BJ (cell line): ENCODE results near the gene DHRS7B. TPM values are rescaled to one million over a fixed set of nuclear protein-coding genes. Genes with fewer than 3 reads are reported as not detected.

Experiments
- CTCF ChIA-PET: fragments of 350-600 bp; formaldehyde crosslinking; extraction: SDS; loops from one replicate; lab custom pipeline; 2021; ENCODE audit warnings: antibody characterized with exemption, inconsistent platforms; lab: Yijun Ruan, JAX
- POLR2A ChIA-PET: fragments of 300-600 bp; sonication (Branson Sonifier 250); formaldehyde crosslinking; extraction: SDS; loops from one replicate; lab custom pipeline; 2021; ENCODE audit warnings: antibody characterized with exemption; lab: Charles Lee
- DNase-seq: peaks from one replicate; pipeline ENCODE4 v3.0.0-alpha.2; 2011; ENCODE audit warnings: low read depth
- H3K27me3 ChIP-seq: 2 replicates; pipeline ENCODE4 v1.6.0; 2011; ENCODE audit warnings: low read length; ENCODE audit not compliant: control insufficient read depth, insufficient read depth
- H3K36me3 ChIP-seq: 2 replicates; pipeline ENCODE4 v1.5.1; 2011; ENCODE audit warnings: low read length; ENCODE audit not compliant: control insufficient read depth, insufficient read depth
- H3K4me3 ChIP-seq: 2 replicates; pipeline ENCODE4 v1.5.1; 2011; ENCODE audit warnings: low read depth, mild to moderate bottlenecking, control low read depth, low read length
- CTCF ChIP-seq: IDR thresholded peaks from 2 replicates; pipeline ENCODE4 v1.5.1; 2011; ENCODE audit warnings: low read depth, mild to moderate bottlenecking, control low read depth, inconsistent platforms, low read length, moderate library complexity; ENCODE audit not compliant: insufficient read depth
- polyA plus RNA-seq: library from polyadenylated mRNA; depleted of rRNA; stranded (reverse); fragments of >200 nt; gene quantifications from 2 replicates; pipeline ENCODE4 v1.2.3, GENCODE V29; 2011; rRNA removed
- small RNA-seq: library from RNA; depleted of rRNA; stranded (forward); fragments of <200 nt; gene quantifications from one replicate; pipeline ENCODE3, GENCODE V24; 2012; ENCODE audit warnings: low replicate concordance, low read depth; ENCODE audit not compliant: insufficient read length

DHRS7B gene
- polyA plus RNA-seq, 1 experiment = 47.0 TPM

GRCh38 chr17:21240369-21241055, 113.7 kb downstream of the DHRS7B start:
- TF ChIP-seq CTCF = no peak
- H3K4me3 ChIP-seq = no peak overlapping the region
- CTCF ChIA-PET = interaction anchor here (0.6 to 3.0 kb wide), 12 partner anchors 10 to 111 kb away, joined by 3 to 19 read pairs (median 4); no protein-coding TSS in a partner anchor
- peaks cover 6% of the 10 kb centered on the region for H3K36me3 ChIP-seq
- no peaks in the 10 kb centered on the region for H3K27me3 ChIP-seq
- POLR2A ChIA-PET = no interaction called here
- DNase-seq = no peak

Small RNA genes lying within 50 kb of the gene (small RNA-seq; reads per million reads assigned to genes)
- gene RN7SL426P = not detected

Other genes starting within 250 kb of the DHRS7B start
- 169 and 212 TPM in 2 replicates for gene USP22, start 84.0 kb upstream of the DHRS7B start, polyA plus RNA-seq
- gene TMEM11, start 87.2 kb downstream of the DHRS7B start, polyA plus RNA-seq = 54.5 and 69.5 TPM in 2 replicates
- gene NATD1, start 126.4 kb downstream of the DHRS7B start, polyA plus RNA-seq = 7.9 and 13.3 TPM in 2 replicates
- 22.9 and 41.8 TPM in 2 replicates for gene MAP2K3, start 157.7 kb downstream of the DHRS7B start, polyA plus RNA-seq
- 0.05 and 0.13 TPM in 2 replicates for gene KCNJ12, start 249.4 kb downstream of the DHRS7B start, polyA plus RNA-seq